Stimulated activated CD8-positive, alpha-beta memory T cell treated with anti-CD3 and anti-CD28 coated beads, Interleukin-2, amount 100 ng/mL, for 1 hour (primary cell): ENCODE data around the gene DSCAM.

Source experiments
- DNase-seq, 2 donors: peaks; one replicate each; pipeline ENCODE4 v3.0.0-alpha.2; 2020; ENCODE audit warnings: low read depth in 2 of 2

DSCAM gene

GRCh38 chr21:40840401-40841125, 6.4 kb downstream of the DSCAM start:
- DNase-seq = no peak

GRCh38 chr21:40839521-40839920, 7.4 kb downstream of the DSCAM start:
- no peak for DNase-seq

- no peak for DNase-seq
Observed at GRCh38 chr21:40837456-40837855, 9.5 kb downstream of the DSCAM start.

- no peak for DNase-seq
Observed at GRCh38 chr21:40835184-40835694, 11.7 kb downstream of the DSCAM start.

- DNase-seq = no peak
Observed at GRCh38 chr21:40833184-40833583, 13.8 kb downstream of the DSCAM start.

- no peak for DNase-seq
Observed at GRCh38 chr21:40832316-40832715, 14.6 kb downstream of the DSCAM start.

GRCh38 chr21:40830836-40831235, 16.1 kb downstream of the DSCAM start:
- DNase-seq = no peak

GRCh38 chr21:40829791-40830190, 17.2 kb downstream of the DSCAM start:
- DNase-seq = no peak

GRCh38 chr21:40829308-40829707, 17.6 kb downstream of the DSCAM start:
- no peak for DNase-seq

- DNase-seq = no peak
Observed at GRCh38 chr21:40827509-40827908, 19.4 kb downstream of the DSCAM start.

GRCh38 chr21:40819071-40819900, 27.7 kb downstream of the DSCAM start:
- DNase-seq = no peak

- DNase-seq = no peak
Observed at GRCh38 chr21:40813918-40814317, 33.0 kb downstream of the DSCAM start.

GRCh38 chr21:40809673-40810197, 37.2 kb downstream of the DSCAM start:
- DNase-seq = no peak

GRCh38 chr21:40803101-40803500, 43.9 kb downstream of the DSCAM start:
- no peak for DNase-seq

- DNase-seq = no peak
Observed at GRCh38 chr21:40800126-40800525, 46.8 kb downstream of the DSCAM start.

- no peak for DNase-seq
Observed at GRCh38 chr21:40797891-40798290, 49.1 kb downstream of the DSCAM start.

GRCh38 chr21:40797410-40797809, 49.5 kb downstream of the DSCAM start:
- DNase-seq = no peak

GRCh38 chr21:40796464-40796863, 50.5 kb downstream of the DSCAM start:
- DNase-seq = no peak

- DNase-seq = no peak
Observed at GRCh38 chr21:40795313-40795712, 51.6 kb downstream of the DSCAM start.

- no peak for DNase-seq
Observed at GRCh38 chr21:40792691-40793456, 54.1 kb downstream of the DSCAM start.

GRCh38 chr21:40788635-40789034, 58.3 kb downstream of the DSCAM start:
- no peak for DNase-seq

- DNase-seq = no peak
Observed at GRCh38 chr21:40783404-40783803, 63.6 kb downstream of the DSCAM start.
